ENCODE measurements around the gene PLEKHG4B.
"Not testable (repeated sequence)": the region's sequence is repeated elsewhere in the genome, so short reads cannot be mapped to it uniquely, and the experiment has no call there.

PLEKHG4B gene

DNA sequence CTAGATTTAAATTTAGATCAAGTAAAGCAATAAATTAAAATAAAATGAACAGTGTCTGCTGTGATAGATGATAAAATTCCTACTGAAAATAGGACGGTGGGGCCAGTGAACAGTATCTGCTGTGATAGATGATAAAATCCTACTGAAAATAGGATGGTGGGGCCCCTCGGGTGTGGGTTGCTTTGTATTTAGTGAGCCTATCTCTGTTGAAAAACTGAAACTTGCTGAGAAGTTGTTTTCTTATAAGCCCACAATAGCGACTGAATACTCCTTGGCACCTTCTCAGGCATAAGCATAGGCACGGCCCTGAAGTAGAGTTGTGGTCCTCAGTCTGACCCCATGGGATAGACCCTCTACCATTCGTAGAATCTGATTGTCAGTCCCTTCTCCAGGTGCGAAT lies 131.8 kb downstream of the PLEKHG4B start:
- peak overlapping the region; percentile 46; the same call in 1 of the 2 replicates for H3K4me3 ChIP-seq (ENCODE audit: low read length)
- no peaks in the 10 kb centered on the region for H3K9me2 ChIP-seq (replicated peaks; ENCODE audit: insufficient read depth, low read length)
- TF ChIP-seq EZH2 (optimal IDR thresholded peaks at IDR 0.05; ENCODE audit: low read depth, low read length) = no peak
- no peak for TF ChIP-seq EZH2phosphoT487 (IDR thresholded peaks at IDR 0.05; ENCODE audit: low read length)
- TF ChIP-seq, protein P1, sequence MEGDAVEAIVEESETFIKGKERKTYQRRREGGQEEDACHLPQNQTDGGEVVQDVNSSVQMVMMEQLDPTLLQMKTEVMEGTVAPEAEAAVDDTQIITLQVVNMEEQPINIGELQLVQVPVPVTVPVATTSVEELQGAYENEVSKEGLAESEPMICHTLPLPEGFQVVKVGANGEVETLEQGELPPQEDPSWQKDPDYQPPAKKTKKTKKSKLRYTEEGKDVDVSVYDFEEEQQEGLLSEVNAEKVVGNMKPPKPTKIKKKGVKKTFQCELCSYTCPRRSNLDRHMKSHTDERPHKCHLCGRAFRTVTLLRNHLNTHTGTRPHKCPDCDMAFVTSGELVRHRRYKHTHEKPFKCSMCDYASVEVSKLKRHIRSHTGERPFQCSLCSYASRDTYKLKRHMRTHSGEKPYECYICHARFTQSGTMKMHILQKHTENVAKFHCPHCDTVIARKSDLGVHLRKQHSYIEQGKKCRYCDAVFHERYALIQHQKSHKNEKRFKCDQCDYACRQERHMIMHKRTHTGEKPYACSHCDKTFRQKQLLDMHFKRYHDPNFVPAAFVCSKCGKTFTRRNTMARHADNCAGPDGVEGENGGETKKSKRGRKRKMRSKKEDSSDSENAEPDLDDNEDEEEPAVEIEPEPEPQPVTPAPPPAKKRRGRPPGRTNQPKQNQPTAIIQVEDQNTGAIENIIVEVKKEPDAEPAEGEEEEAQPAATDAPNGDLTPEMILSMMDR (IDR thresholded peaks at IDR 0.05; ENCODE audit: low read length) = no peak
- H3F3A ChIP-seq (ENCODE audit: insufficient read depth, low read length) = peaks cover 43% of the 10 kb centered on the region
- peaks cover 23% of the 10 kb centered on the region for H3K36me3 ChIP-seq (replicated peaks; ENCODE audit: insufficient read depth, low read length)
- H3K4me1 ChIP-seq (ENCODE audit: low read length) = peaks cover 24% of the 10 kb centered on the region
- H3K27ac ChIP-seq (ENCODE audit: low read length) = peak overlapping the region; percentile 76
- H3K9me3 ChIP-seq (replicated peaks; ENCODE audit: insufficient read depth, low read length) = no peaks in the 10 kb centered on the region
- peak overlapping the region; percentile 32; the same call in 1 of the 2 replicates for H3K9ac ChIP-seq (ENCODE audit: low read length)
- peaks cover 3% of the 10 kb centered on the region; the same call in 1 of the 2 replicates for H4K20me1 ChIP-seq (ENCODE audit: insufficient read depth, low read length)
- DNase-seq = peak; percentile 69
- H2AFZ ChIP-seq (ENCODE audit: low read length) = no peak overlapping the region
- peaks cover 97% of the 10 kb centered on the region for H3K79me2 ChIP-seq (ENCODE audit: low read length)
- H3K4me2 ChIP-seq (ENCODE audit: low read depth, low read length) = peak overlapping the region; percentile 96
- H3K27me3 ChIP-seq (replicated peaks; ENCODE audit: insufficient read depth, low read length) = no peaks in the 10 kb centered on the region

DNA sequence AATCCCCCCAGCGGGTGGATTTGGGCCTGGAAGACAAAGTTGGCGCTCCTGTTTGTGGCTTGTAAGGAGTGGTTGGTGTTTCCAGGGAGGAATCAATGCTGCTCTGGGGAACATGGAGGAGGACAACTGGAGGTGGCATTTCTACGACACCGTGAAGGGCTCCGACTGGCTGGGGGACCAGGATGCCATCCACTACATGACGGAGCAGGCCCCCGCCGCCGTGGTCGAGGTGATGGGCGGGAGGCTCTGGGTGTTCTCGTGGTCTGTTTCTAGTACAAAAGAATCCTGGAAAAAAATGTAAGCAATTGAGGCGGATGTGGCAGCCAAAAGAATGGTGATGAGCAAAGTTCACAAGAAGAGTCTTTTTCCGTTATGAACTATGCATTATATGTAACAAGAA lies 133.4 kb downstream of the PLEKHG4B start:
- Histone ChIP-seq H3K9me2 (replicated peaks; ENCODE audit: insufficient read depth, low read length) (no peaks in the 10 kb centered on the region), H3K4me3 (ENCODE audit: low read length) (no peak overlapping the region), H3K36me3 (replicated peaks; ENCODE audit: insufficient read depth, low read length) (peaks cover 32% of the 10 kb centered on the region), H4K20me1 (ENCODE audit: insufficient read depth, low read length) (peaks cover 3% of the 10 kb centered on the region; the same call in 1 of the 2 replicates), H3F3A (ENCODE audit: insufficient read depth, low read length) (peaks cover 28% of the 10 kb centered on the region), H3K4me1 (ENCODE audit: low read length) (peaks cover 24% of the 10 kb centered on the region), H3K9ac (ENCODE audit: low read length) (no peak overlapping the region), H3K27ac (ENCODE audit: low read length) (no peak overlapping the region; the same call in 1 of the 2 replicates), H3K27me3 (replicated peaks; ENCODE audit: insufficient read depth, low read length) (no peaks in the 10 kb centered on the region), H2AFZ (ENCODE audit: low read length) (no peak overlapping the region), H3K4me2 (ENCODE audit: low read depth, low read length) (no peak overlapping the region), H3K79me2 (ENCODE audit: low read length) (peaks cover 95% of the 10 kb centered on the region), H3K9me3 (replicated peaks; ENCODE audit: insufficient read depth, low read length) (no peaks in the 10 kb centered on the region)
- no peak for DNase-seq
- TF ChIP-seq, protein P1 (IDR thresholded peaks at IDR 0.05; ENCODE audit: low read length) = no peak
- TF ChIP-seq EZH2 (optimal IDR thresholded peaks at IDR 0.05; ENCODE audit: low read depth, low read length) (no peak), EZH2phosphoT487 (IDR thresholded peaks at IDR 0.05; ENCODE audit: low read length) (no peak)

DNA sequence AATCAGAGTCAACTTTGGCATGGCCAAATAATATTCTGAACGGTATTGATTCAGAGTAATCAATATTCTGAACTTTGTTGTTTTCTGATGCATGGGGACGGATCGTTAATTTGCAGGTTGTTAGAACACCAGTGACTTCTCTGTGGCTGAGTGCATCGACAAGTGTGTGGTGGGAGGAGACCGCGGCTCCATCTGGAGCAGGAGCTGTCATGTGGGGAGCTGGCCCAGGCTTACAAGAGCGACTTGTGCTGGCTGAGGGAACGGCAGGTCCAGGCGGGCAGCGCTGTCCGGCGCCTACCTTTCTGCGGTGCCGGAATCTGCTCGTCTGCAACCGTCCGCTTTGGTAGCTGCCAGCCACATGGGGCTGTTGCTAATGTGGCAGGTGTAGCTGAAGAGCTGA lies 135.4 kb downstream of the PLEKHG4B start:
- peaks cover 95% of the 10 kb centered on the region for H3K79me2 ChIP-seq (ENCODE audit: low read length)
- H3K27me3 ChIP-seq (replicated peaks; ENCODE audit: insufficient read depth, low read length); H3K4me2 ChIP-seq (ENCODE audit: low read depth, low read length); H4K20me1 ChIP-seq (ENCODE audit: insufficient read depth, low read length); H3K4me3 ChIP-seq (ENCODE audit: low read length); H3K9me2 ChIP-seq (replicated peaks; ENCODE audit: insufficient read depth, low read length); H3K27ac ChIP-seq (ENCODE audit: low read length); DNase-seq; H3K9ac ChIP-seq (ENCODE audit: low read length); H2AFZ ChIP-seq (ENCODE audit: low read length); H3K9me3 ChIP-seq (replicated peaks; ENCODE audit: insufficient read depth, low read length): not testable (repeated sequence)
- peaks cover 14% of the 10 kb centered on the region for H3F3A ChIP-seq (ENCODE audit: insufficient read depth, low read length)
- peaks cover 21% of the 10 kb centered on the region for H3K4me1 ChIP-seq (ENCODE audit: low read length)
- peaks cover 36% of the 10 kb centered on the region for H3K36me3 ChIP-seq (replicated peaks; ENCODE audit: insufficient read depth, low read length)

DNA sequence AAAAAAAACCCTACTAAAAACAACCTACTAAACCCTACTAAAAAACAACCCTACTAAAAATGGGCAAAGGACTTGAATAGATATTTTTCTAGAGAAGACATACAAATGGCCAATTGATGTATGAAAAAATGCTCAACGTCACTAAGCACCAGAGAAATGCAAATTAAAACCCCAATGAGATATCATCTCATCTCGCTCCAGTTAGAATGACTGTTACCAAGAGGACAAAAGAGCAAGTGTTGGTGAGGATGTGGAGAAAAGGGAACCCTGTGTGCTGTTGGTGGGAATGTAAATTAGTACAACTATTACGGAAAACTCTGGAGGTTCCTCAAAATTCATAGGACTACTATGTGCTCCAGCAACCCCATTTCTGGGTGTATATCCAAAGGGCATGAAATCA lies 136.9 kb downstream of the PLEKHG4B start:
- Histone ChIP-seq H3F3A (ENCODE audit: insufficient read depth, low read length) (peaks cover under 1% of the 10 kb centered on the region; the same call in 1 of the 2 replicates), H3K9ac (ENCODE audit: low read length) (no peak overlapping the region), H3K4me3 (ENCODE audit: low read length) (no peak overlapping the region), H3K27ac (ENCODE audit: low read length) (no peak overlapping the region), H4K20me1 (ENCODE audit: insufficient read depth, low read length) (no peaks in the 10 kb centered on the region; the same call in 1 of the 2 replicates), H3K4me1 (ENCODE audit: low read length) (peaks cover 9% of the 10 kb centered on the region), H2AFZ (ENCODE audit: low read length) (no peak overlapping the region), H3K27me3 (replicated peaks; ENCODE audit: insufficient read depth, low read length) (no peaks in the 10 kb centered on the region), H3K36me3 (replicated peaks; ENCODE audit: insufficient read depth, low read length) (peaks cover 38% of the 10 kb centered on the region), H3K4me2 (ENCODE audit: low read depth, low read length) (no peak overlapping the region), H3K79me2 (ENCODE audit: low read length) (peaks cover 94% of the 10 kb centered on the region), H3K9me2 (replicated peaks; ENCODE audit: insufficient read depth, low read length) (no peaks in the 10 kb centered on the region), H3K9me3 (replicated peaks; ENCODE audit: insufficient read depth, low read length) (no peaks in the 10 kb centered on the region)
- no peak for DNase-seq
- TF ChIP-seq, protein P1 (IDR thresholded peaks at IDR 0.05; ENCODE audit: low read length) = no peak
- no peak for TF ChIP-seq EZH2phosphoT487 (IDR thresholded peaks at IDR 0.05; ENCODE audit: low read length)
- TF ChIP-seq EZH2 (optimal IDR thresholded peaks at IDR 0.05; ENCODE audit: low read depth, low read length) = no peak

Data from MM.1S (cell line).